GM21381 (cell line): ENCODE data around the gene TBX5.

Experiments used
- ATAC-seq: cut with Tn5 transposase; IDR thresholded peaks from one replicate; pipeline ENCODE4 v1.9.1; 2021; ENCODE audit warnings: mild to moderate bottlenecking, moderate library complexity; ENCODE audit not compliant: unreplicated experiment

Gene TBX5

GRCh38 chr12:114406984-114407841 lies 1.3 kb upstream of the TBX5 start:
- no peak for ATAC-seq

GRCh38 chr12:114406316-114406983 lies 506 bp upstream of the TBX5 start:
- no peak for ATAC-seq

GRCh38 chr12:114404926-114405518 lies 922 bp downstream of the TBX5 start:
- ATAC-seq: no peak

- ATAC-seq: no peak
Observed at GRCh38 chr12:114404083-114404925, 1.6 kb downstream of the TBX5 start.

GRCh38 chr12:114403690-114404066 lies 2.3 kb downstream of the TBX5 start:
- ATAC-seq: no peak

- ATAC-seq: no peak
Observed at GRCh38 chr12:114403011-114403689, 2.8 kb downstream of the TBX5 start.

- no peak for ATAC-seq
Observed at GRCh38 chr12:114402084-114402717, 3.7 kb downstream of the TBX5 start.

GRCh38 chr12:114401328-114402083 lies 4.4 kb downstream of the TBX5 start:
- ATAC-seq: no peak

GRCh38 chr12:114400925-114401324 lies 5.0 kb downstream of the TBX5 start:
- ATAC-seq: no peak

- ATAC-seq: no peak
Observed at GRCh38 chr12:114400361-114400811, 5.6 kb downstream of the TBX5 start.

- ATAC-seq: no peak
Observed at GRCh38 chr12:114399664-114400211, 6.2 kb downstream of the TBX5 start.

GRCh38 chr12:114397978-114398881 lies 7.7 kb downstream of the TBX5 start:
- ATAC-seq: no peak

- ATAC-seq: no peak
Observed at GRCh38 chr12:114396869-114397719, 8.8 kb downstream of the TBX5 start.

- ATAC-seq: no peak
Observed at GRCh38 chr12:114396153-114396868, 9.6 kb downstream of the TBX5 start.

GRCh38 chr12:114395755-114396152 lies 10.2 kb downstream of the TBX5 start:
- no peak for ATAC-seq

GRCh38 chr12:114395233-114395632 lies 10.7 kb downstream of the TBX5 start:
- ATAC-seq: no peak
